Superior temporal gyrus (tissue), 1 donor: ENCODE measurements around the gene PAX2.

ENCODE experiments used
- DNase-seq: peaks from one replicate; pipeline ENCODE4 v3.0.0-alpha.2; 2016; ENCODE audit errors: extremely low spot score

Gene PAX2

DNA sequence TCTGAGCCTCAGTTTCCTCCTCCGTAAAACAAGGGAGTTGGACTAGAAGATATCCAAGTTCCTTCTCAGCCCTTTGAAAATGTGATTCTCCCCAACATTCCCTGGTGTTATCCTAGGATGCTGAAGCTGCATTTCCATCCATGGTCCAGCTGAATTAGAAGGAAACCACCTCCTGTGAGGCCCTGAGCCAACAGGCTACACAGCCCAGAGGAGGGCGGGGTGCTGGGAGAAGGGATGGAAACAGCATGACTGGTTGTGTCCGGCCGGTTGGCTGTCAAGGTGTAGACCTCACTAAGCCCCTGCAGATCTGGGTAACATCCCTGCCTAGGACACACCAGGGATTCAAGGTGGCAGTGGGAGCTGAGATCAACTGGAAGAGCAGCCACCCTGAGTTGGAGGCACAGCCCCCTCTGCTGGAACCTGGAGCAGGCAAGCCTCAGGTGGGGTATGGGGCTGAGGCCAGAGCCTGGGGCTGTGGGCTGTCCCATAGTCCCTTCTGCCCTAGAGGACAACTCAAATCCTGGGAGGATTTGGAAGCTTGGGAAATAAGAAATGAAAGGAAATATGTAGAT, 72.0 kb downstream of the PAX2 start:
- no peak for DNase-seq

DNA sequence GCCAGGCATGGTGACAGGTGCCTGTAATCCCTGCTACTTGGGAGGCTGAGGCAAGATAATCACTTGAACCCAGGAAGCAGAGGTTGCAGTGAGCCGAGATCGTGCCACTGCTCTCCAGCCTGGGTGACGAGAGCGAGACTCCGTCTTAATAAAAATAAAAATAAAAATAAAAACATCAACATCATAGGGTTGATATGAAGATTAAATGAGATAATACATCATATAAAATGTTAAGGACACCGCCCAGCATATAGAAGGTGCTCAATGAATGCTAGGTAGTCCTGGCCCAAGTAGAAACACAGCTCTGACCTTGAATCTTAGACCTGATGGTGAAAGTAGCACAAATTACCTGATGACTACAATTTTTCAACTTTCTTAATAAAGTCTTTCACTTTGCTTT, 74.0 kb downstream of the PAX2 start:
- DNase-seq, result no peak

DNA sequence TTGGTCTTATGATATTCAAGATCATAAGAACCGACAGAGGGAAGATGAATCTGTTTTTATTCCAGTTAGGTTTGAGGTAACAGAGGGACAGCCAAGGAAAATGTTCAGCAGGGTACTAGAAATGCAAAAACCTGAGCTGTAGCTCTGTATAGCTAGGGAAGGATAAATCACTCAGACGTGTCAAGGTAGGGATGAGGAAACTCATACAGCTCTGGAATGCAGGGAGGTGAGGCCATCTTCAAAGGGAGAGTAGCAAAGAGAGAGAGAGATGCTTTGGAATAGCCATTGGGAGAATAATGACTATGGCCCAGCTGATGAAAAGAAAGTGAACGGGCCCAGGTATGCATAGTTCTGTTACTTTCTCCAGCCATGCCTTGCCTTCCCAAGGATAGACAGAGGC, 77.8 kb downstream of the PAX2 start:
- DNase-seq, result no peak

- no peak for DNase-seq
Measured at GRCh38 chr10:100824886-100825285, 79.5 kb downstream of the PAX2 start.

GRCh38 chr10:100825325-100825875, 80.0 kb downstream of the PAX2 start:
- no peak for DNase-seq

- DNase-seq, result no peak
Measured at GRCh38 chr10:100826031-100826651, 80.8 kb downstream of the PAX2 start.

DNA sequence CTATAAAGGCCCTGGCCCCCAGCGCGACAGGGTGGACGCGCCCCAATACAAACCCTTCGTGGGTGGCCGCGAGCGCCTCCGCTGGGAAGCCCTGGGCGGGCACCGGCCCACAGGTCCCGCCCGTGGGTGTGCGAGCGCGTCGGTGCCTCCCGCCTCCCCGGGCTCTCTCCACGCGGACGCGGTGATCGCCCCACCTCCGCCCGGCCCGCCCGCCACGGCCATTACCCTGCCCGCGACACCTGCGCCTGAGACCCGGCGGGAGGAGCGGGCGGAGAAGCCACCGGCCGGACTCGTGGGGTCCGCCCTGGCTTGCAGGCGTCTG, 81.2 kb downstream of the PAX2 start:
- DNase-seq, result no peak

DNA sequence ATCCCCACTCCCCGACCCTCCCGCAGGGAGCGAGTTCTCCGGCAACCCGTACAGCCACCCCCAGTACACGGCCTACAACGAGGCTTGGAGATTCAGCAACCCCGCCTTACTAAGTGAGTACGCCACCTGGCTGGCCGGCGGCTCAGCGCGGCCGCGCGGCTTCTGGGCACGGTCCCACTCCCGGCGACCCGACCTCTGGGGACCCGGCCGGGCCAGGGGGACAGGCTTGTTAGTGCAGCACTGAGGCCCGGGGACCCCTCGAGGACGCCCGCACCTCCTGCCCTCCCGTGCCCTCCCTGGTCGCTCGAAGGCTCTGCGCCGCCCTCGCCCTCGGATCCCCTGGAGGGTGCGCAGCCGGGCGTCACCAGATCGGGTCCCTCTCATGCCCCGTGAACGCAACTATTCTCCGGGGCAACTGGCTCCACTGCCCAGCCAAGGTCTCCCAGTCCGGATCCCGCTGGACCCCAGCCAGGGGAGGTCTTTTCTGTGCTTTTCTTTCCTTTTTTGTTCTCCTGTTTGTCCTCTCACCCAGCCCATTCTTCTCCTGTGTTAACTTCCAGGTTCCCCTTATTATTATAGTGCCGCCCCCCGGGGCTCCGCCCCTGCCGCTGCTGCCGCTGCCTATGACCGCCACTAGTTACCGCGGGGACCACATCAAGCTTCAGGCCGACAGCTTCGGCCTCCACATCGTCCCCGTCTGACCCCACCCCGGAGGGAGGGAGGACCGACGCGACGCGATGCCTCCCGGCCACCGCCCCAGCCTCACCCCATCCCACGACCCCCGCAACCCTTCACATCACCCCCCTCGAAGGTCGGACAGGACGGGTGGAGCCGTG, 81.8 kb downstream of the PAX2 start:
- no peak for DNase-seq

DNA sequence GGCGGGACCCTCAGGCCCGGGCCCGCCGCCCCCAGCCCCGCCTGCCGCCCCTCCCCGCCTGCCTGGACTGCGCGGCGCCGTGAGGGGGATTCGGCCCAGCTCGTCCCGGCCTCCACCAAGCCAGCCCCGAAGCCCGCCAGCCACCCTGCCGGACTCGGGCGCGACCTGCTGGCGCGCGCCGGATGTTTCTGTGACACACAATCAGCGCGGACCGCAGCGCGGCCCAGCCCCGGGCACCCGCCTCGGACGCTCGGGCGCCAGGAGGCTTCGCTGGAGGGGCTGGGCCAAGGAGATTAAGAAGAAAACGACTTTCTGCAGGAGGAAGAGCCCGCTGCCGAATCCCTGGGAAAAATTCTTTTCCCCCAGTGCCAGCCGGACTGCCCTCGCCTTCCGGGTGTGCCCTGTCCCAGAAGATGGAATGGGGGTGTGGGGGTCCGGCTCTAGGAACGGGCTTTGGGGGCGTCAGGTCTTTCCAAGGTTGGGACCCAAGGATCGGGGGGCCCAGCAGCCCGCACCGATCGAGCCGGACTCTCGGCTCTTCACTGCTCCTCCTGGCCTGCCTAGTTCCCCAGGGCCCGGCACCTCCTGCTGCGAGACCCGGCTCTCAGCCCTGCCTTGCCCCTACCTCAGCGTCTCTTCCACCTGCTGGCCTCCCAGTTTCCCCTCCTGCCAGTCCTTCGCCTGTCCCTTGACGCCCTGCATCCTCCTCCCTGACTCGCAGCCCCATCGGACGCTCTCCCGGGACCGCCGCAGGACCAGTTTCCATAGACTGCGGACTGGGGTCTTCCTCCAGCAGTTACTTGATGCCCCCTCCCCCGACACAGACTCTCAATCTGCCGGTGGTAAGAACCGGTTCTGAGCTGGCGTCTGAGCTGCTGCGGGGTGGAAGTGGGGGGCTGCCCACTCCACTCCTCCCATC, 82.7 kb downstream of the PAX2 start:
- no peak for DNase-seq

GRCh38 chr10:100828738-100829096, 83.3 kb downstream of the PAX2 start:
- DNase-seq, result no peak

- no peak for DNase-seq
Measured at GRCh38 chr10:100829097-100829870, 83.9 kb downstream of the PAX2 start.

GRCh38 chr10:100829933-100830727, 84.7 kb downstream of the PAX2 start:
- no peak for DNase-seq

DNA sequence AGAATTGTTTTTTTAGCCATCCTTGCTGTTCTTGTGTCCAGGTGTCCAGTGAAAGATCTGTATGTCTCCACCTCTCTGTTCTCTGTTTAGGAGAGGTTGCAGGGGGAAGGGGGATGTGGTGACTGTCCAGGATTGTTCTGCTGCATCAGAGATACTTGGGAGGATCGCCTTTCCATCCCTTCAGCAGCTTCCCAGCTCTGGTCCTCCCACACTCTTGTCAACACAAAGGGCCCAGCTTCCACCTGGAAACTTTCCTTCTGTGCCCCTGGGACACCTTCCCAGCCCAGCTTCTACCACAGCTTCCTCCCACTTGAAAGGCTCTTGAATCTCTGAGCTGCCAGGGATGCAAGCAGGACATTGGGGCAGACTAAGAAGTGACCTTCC, 85.3 kb downstream of the PAX2 start:
- no peak for DNase-seq

DNA sequence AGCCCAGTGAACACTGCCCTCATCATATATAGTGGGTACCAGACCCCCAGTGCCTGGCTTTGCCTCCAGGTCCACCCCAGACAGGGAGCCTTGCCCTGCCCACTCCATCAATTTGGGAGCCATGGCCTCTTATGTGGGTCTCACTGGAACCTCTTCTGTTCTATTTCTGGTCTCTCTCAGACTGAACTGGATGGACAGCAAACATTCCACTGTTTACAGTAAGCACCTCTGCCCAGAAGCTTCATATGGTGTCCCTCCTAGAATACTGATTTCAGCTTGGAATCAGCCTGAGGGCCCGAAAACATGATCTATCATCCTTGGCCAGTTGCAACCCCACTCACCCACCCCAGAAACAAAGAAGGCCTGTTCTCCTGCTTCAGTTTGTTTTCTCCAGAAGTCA, 86.4 kb downstream of the PAX2 start:
- no peak for DNase-seq

GRCh38 chr10:100835810-100836209, 90.4 kb downstream of the PAX2 start:
- DNase-seq, result no peak

DNA sequence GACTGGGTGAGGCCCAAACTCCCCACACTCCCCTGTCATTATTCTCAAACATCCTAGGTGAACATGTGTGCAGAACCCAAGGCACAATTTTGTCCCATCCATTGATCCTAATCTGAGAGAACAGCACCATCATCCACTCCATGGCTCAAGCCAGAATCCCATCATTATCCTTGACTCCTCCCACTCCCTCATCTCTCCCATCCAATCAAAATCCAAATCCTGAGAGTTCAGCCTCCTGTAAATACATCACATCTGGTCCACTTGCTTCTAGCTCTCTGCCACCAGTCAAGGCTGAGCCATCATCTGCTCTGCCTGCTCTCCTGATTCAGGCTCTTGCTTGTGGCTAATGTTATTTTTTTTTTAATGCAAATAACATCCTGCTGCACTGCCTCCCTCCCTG, 91.5 kb downstream of the PAX2 start:
- DNase-seq, result no peak

- no peak for DNase-seq
Measured at GRCh38 chr10:100837300-100837699, 91.9 kb downstream of the PAX2 start.

- DNase-seq, result no peak
Measured at GRCh38 chr10:100838986-100839385, 93.6 kb downstream of the PAX2 start.

DNA sequence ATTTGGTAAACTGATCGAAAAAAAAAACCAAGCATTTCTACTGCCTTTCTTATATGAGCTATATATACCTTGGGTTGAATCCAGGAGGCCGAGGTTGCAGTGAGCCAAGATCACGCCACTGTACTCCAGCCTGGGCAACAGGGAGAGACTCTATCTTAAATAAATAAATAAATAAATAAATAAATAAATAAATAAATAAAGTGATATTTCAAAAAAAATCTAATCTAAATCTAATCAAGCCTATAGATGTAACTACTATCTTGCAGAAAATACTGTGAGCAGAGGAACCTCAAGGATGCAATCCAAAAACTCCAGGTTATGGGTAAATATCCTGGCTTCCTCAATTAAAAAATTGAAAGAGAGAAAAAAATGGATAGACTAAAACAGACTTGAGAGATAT, 96.1 kb downstream of the PAX2 start:
- no peak for DNase-seq

DNA sequence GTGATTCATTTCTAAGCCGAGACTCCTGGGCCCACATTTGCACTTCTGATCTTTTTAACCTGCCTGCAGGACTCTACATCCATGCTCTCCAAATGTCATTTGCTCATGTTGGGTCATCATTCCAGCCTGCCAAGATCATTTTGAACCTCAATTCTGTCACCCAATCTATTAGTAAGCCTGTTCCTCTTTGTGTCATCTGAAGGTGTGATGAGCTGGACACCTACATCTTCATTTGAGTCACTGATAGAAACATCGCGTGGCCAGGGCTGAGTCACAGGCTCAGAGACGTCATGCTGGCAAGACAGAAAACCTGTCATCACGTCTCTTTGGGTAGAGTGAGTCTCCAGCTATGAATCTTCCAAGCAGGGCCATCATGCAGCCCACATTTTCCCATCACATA, 102.1 kb downstream of the PAX2 start:
- peak; percentile 24 for DNase-seq
